MM.1S (cell line): ENCODE measurements around the gene HECW1.

ENCODE experiments used
- CTCF ChIP-seq: fragments of 300-600 bp; sonication (generic); IDR thresholded peaks from 2 replicates; pipeline ENCODE4 v1.5.1; 2016; ENCODE audit warnings: antibody characterized with exemption, low read length, mixed read lengths
- EZH2 ChIP-seq: fragments of 300-600 bp; sonication (generic); optimal IDR thresholded peaks from 2 replicates; pipeline ENCODE3; 2017; ENCODE audit warnings: low read depth, mild to moderate bottlenecking, antibody characterized with exemption, low read length, mixed read lengths

GRCh38 chr7:43278088-43278644, 165.7 kb downstream of the HECW1 start:
- TF ChIP-seq CTCF = no peak
- no peak for TF ChIP-seq EZH2
